Measurements from ENCODE around the gene SUZ12.
"Not testable (repeated sequence)": the region's sequence is repeated elsewhere in the genome, so short reads cannot be mapped to it uniquely, and the experiment has no call there.

- TF ChIP-seq CTCF (IDR thresholded peaks at IDR 0.05; ENCODE audit: low read length); EZH2 (IDR thresholded peaks at IDR 0.05; ENCODE audit: borderline replicate concordance, low read length): not testable (repeated sequence)
Observed at GRCh38 chr17:31936615-31937609, at the start of gene SUZ12.
